ENCODE results near the gene PARD3. TPM values are rescaled to one million over a fixed set of nuclear protein-coding genes. Genes with fewer than 3 reads are reported as not detected.

PARD3 gene
- polyA plus RNA-seq, 3 donors = 0.51 TPM; not detected in 2

- H3K4me2 ChIP-seq (replicated peaks; ENCODE audit: extremely low read depth, low read length, poor library complexity, severe bottlenecking) = no peak overlapping the region
- H3K79me2 ChIP-seq (ENCODE audit: insufficient read depth, low read length) = no peaks in the 10 kb centered on the region
- H3K9me3 Mint-ChIP-seq = peaks cover 0 to 5% (median 2%) of the 10 kb centered on the region in 7 donors
- no peaks in the 10 kb centered on the region for H4K20me1 ChIP-seq (ENCODE audit: insufficient read depth, low read length)
- H2AFZ ChIP-seq (ENCODE audit: insufficient read depth, low read depth, low read length, poor library complexity, severe bottlenecking) = no peak overlapping the region
- TF ChIP-seq CTCF (IDR thresholded peaks at IDR 0.05) = no peak
- H3K4me1 Mint-ChIP-seq = no peaks in the 10 kb centered on the region
- intact Hi-C loops (cut with micrococcal nuclease) = no loop called here
- no peaks in the 10 kb centered on the region for H3K36me3 ChIP-seq (replicated peaks in 1 of 2; ENCODE audit: control insufficient read depth in 1 of 2, insufficient read depth in 2 of 2, low read length in 2 of 2)
- no peak overlapping the region for H3K27ac ChIP-seq (ENCODE audit: low read depth in 1 of 2, low read length in 2 of 2)
- no peak overlapping the region for H3K4me3 Mint-ChIP-seq
- 95% methylated on average over 2 of the region's 3 CpGs for WGBS (ENCODE audit: insufficient coverage)
- H3K36me3 Mint-ChIP-seq = no peaks in the 10 kb centered on the region
- H3K9me3 ChIP-seq (replicated peaks in 1 of 2; ENCODE audit: control insufficient read depth in 1 of 2, insufficient read depth in 1 of 2, low read length in 2 of 2) = no peaks in the 10 kb centered on the region
- H3K27me3 Mint-ChIP-seq (ENCODE audit: low read depth in 3 of 3) = peaks cover 0 to 6% (median 1%) of the 10 kb centered on the region in 3 donors
- no peaks in the 10 kb centered on the region for H3K27me3 ChIP-seq (ENCODE audit: control insufficient read depth in 2 of 2, insufficient read depth in 2 of 2, low read length in 2 of 2)
- no peak overlapping the region for H3K4me3 ChIP-seq (replicated peaks in 1 of 3; ENCODE audit: low read depth in 2 of 3, low read length in 3 of 3)
- no peak overlapping the region for H3K9ac ChIP-seq (ENCODE audit: insufficient read depth, low read length, poor library complexity, severe bottlenecking)
- no peaks in the 10 kb centered on the region for H3K4me1 ChIP-seq (ENCODE audit: control insufficient read depth in 1 of 2, insufficient read depth in 2 of 2, low read length in 2 of 2)
- H3K27ac Mint-ChIP-seq = no peak overlapping the region
- DNase-seq = no peak
Measured at GRCh38 chr10:34756584-34756983, 58.5 kb downstream of the PARD3 start.

GRCh38 chr10:34753014-34753757 is 61.9 kb downstream of the PARD3 start:
- Histone ChIP-seq H3K4me2 (replicated peaks; ENCODE audit: extremely low read depth, low read length, poor library complexity, severe bottlenecking) (no peak overlapping the region), H3K4me3 (replicated peaks in 1 of 3; ENCODE audit: low read depth in 2 of 3, low read length in 3 of 3) (no peak overlapping the region), H4K20me1 (ENCODE audit: insufficient read depth, low read length) (no peaks in the 10 kb centered on the region), H3K4me1 (ENCODE audit: control insufficient read depth in 1 of 2, insufficient read depth in 2 of 2, low read length in 2 of 2) (no peaks in the 10 kb centered on the region), H3K27me3 (ENCODE audit: control insufficient read depth in 2 of 2, insufficient read depth in 2 of 2, low read length in 2 of 2) (no peaks in the 10 kb centered on the region), H3K27ac (ENCODE audit: low read depth in 1 of 2, low read length in 2 of 2) (no peak overlapping the region), H2AFZ (ENCODE audit: insufficient read depth, low read depth, low read length, poor library complexity, severe bottlenecking) (no peak overlapping the region), H3K36me3 (replicated peaks in 1 of 2; ENCODE audit: control insufficient read depth in 1 of 2, insufficient read depth in 2 of 2, low read length in 2 of 2) (no peaks in the 10 kb centered on the region), H3K9ac (ENCODE audit: insufficient read depth, low read length, poor library complexity, severe bottlenecking) (no peak overlapping the region), H3K9me3 (replicated peaks in 1 of 2; ENCODE audit: control insufficient read depth in 1 of 2, insufficient read depth in 1 of 2, low read length in 2 of 2) (no peaks in the 10 kb centered on the region), H3K79me2 (ENCODE audit: insufficient read depth, low read length) (no peaks in the 10 kb centered on the region)
- H3K9me3 Mint-ChIP-seq = peaks cover 0 to 3% (median 0%) of the 10 kb centered on the region in 7 donors
- WGBS (ENCODE audit: insufficient coverage) = 95% methylated on average over 2 of the region's 5 CpGs
- no peak for TF ChIP-seq CTCF (IDR thresholded peaks at IDR 0.05)
- no peak overlapping the region for H3K4me3 Mint-ChIP-seq
- intact Hi-C loops (cut with micrococcal nuclease) = no loop called here
- peaks cover 1 to 11% (median 2%) of the 10 kb centered on the region in 3 donors for H3K27me3 Mint-ChIP-seq (ENCODE audit: low read depth in 3 of 3)
- H3K4me1 Mint-ChIP-seq = no peaks in the 10 kb centered on the region
- DNase-seq = no peak
- H3K36me3 Mint-ChIP-seq = no peaks in the 10 kb centered on the region
- H3K27ac Mint-ChIP-seq = no peak overlapping the region

Data from CD14-positive monocyte (primary cell).